Dedifferentiated amniotic fluid mesenchymal stem cell (primary cell): ENCODE data around the gene CD7.

Experiments
- DNase-seq: peaks from one replicate; pipeline ENCODE4 v3.0.0-alpha.2; 2016; ENCODE audit errors: extremely low spot score

Gene CD7

GRCh38 chr17:82346342-82347300, 29.2 kb upstream of the CD7 start:
- DNase-seq: no peak

GRCh38 chr17:82345151-82345976, 28.0 kb upstream of the CD7 start:
- no peak for DNase-seq

- no peak for DNase-seq
Measured at GRCh38 chr17:82344175-82344907, 26.9 kb upstream of the CD7 start.

GRCh38 chr17:82343560-82343959, 26.2 kb upstream of the CD7 start:
- no peak for DNase-seq

- no peak for DNase-seq
Measured at GRCh38 chr17:82342361-82343079, 25.1 kb upstream of the CD7 start.

GRCh38 chr17:82339634-82340580, 22.5 kb upstream of the CD7 start:
- no peak for DNase-seq

GRCh38 chr17:82338858-82339633, 21.6 kb upstream of the CD7 start:
- DNase-seq: peak; percentile 38

- peak; percentile 15 for DNase-seq
Measured at GRCh38 chr17:82334622-82335394, 17.4 kb upstream of the CD7 start.

- no peak for DNase-seq
Measured at GRCh38 chr17:82334204-82334621, 16.8 kb upstream of the CD7 start.

GRCh38 chr17:82333279-82334171, 16.1 kb upstream of the CD7 start, which contains the start of gene SECTM1:
TSS of gene SECTM1 (minus strand) at chr17:82333766. CDS start at chr17:82327240, 6,526 bp downstream.
- peak; percentile 64 for DNase-seq

GRCh38 chr17:82332669-82333278, 15.4 kb upstream of the CD7 start:
- peak; percentile 28 for DNase-seq

GRCh38 chr17:82331345-82331939, 14.0 kb upstream of the CD7 start:
- DNase-seq: no peak

- DNase-seq: no peak
Measured at GRCh38 chr17:82330322-82331239, 13.2 kb upstream of the CD7 start.

GRCh38 chr17:82329683-82330321, 12.4 kb upstream of the CD7 start:
- DNase-seq: no peak

GRCh38 chr17:82328994-82329507, 11.6 kb upstream of the CD7 start:
- DNase-seq: no peak
